Keratinocyte (primary cell): ENCODE measurements around the gene NAB1.

Experiments used
- CTCF ChIP-seq, 3 experiments: IDR thresholded peaks in 1 of 3; conservative IDR thresholded peaks in 1 of 3; optimal IDR thresholded peaks in 1 of 3; 2 replicates in 2 of 3; 3 replicates in 1 of 3; pipeline versions ENCODE3 to v1.5.1; 2011; ENCODE audit warnings: low read length in 3 of 3, mild to moderate bottlenecking in 3 of 3, moderate library complexity in 2 of 3, control low read depth in 1 of 3, inconsistent platforms in 1 of 3; ENCODE audit not compliant: insufficient read depth in 2 of 3; ENCODE audit errors: extremely low read depth in 1 of 3
- EZH2 ChIP-seq: IDR thresholded peaks from one replicate; pipeline ENCODE4 v1.6.1; 2012; ENCODE audit warnings: inconsistent platforms, mild to moderate bottlenecking, low read length, moderate library complexity

- TF ChIP-seq CTCF (optimal IDR thresholded peaks at IDR 0.05 in 1 of 3, IDR thresholded peaks at IDR 0.05 in 1 of 3, conservative IDR thresholded peaks at IDR 0.05 in 1 of 3; ENCODE audit: extremely low read depth in 1 of 3, insufficient read depth in 2 of 3, low read length in 3 of 3): no peak
- no peak for TF ChIP-seq EZH2
Measured at GRCh38 chr2:190637281-190637734, 11.6 kb upstream of the NAB1 start.
